GM11168 (cell line): Measurements from ENCODE around the gene LHFPL3.

Experiments used
- in situ Hi-C: fragments of 300-500 bp; cut with MboI; formaldehyde crosslinking; loops from one replicate; pipeline ENCODE4 v1.12.0; 2022; ENCODE audit warnings: low sequenced_read_pairs; ENCODE audit not compliant: unreplicated experiment

The LHFPL3 gene

DNA sequence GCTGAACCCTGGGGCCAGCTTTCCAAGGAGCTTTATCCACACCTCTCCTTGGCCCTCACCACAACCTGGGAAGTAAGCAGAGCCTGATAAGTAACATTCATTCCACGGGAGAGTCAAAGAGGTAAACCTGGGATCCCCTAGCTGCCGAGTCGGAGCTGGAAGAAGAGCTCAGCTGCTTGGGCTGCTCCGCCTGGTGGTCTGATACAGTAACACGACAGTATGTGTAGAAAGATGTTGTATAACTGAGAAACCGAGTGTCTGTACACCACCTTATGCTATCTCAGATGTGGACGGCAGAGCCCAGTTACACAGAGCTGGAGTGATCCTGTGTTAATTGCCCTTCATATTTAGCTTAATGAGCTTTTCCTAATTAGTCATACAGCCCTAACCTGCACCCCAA is 534.3 kb downstream of the LHFPL3 start:
- in situ Hi-C loops: loop anchor here (25.0 kb wide), 1 partner anchor 225 kb away; no protein-coding TSS in a partner anchor

GRCh38 chr7:104873401-104873800 is 545.0 kb downstream of the LHFPL3 start:
- in situ Hi-C loops: loop anchor here (25.0 kb wide), 1 partner anchor 236 kb away; no protein-coding TSS in a partner anchor

DNA sequence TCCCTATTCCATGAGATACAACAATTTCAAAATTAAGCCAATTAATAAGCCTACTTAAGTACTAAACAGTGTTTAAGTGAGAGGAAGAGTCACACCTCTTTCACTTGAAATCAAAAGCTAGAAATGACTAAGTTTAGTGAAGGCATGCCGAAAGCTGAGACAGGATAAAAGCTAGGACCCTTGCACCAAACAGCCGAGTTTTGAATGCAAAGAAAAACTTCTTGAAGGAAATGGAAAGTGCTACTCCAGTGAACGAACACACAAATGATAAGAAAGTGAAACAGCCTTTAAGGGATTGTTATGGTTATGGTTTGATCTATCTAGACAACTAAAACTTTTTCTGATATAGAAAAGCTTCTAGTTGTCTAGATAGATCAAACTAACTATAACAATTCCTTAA is 550.2 kb downstream of the LHFPL3 start:
- in situ Hi-C loops: no loop called here

GRCh38 chr7:104883248-104883717 is 554.9 kb downstream of the LHFPL3 start:
- in situ Hi-C loops: loop anchor here (5.0 kb wide), 1 partner anchor 34 kb away; no protein-coding TSS in a partner anchor

DNA sequence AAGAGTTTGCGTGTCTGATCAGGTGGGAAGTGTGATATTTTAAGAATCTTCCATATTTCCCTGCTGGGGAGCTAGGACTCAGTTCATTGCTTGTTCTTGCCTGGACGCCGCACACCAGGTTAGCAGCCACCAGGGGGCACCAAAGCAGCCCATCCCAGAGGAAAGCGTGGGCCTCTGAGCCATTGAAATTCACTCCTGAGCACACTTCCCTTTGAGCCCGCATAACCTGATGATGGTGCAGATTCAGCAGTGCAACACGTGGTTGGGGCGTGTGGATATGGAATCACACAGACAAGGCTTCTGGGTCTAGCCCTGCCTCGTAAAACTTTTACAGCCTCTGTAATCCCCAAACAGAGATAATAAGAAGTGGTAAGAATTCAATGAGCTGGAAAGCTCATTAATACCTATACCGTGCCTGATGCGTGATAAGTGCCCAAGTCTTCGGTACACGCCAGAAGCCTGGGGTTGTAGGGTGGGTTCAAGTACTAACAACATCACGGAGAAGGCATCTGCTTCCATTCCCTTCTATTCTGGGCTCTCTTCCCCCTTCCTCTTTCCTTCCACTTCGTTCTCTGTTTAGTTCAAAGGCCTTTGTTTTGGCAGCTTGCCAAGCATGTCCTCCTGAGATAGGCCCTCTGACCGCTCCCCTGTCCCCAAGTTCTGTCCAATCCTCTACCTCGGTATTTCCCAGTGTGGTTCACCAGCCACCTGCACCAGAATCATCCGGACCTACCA is 555.5 kb downstream of the LHFPL3 start:
- in situ Hi-C loops: loop anchor here (5.0 kb wide), 1 partner anchor 33 kb away; no protein-coding TSS in a partner anchor

- in situ Hi-C loops: no loop called here
These were observed 558.2 kb downstream of the LHFPL3 start for GRCh38 chr7:104886651-104887050.

- in situ Hi-C loops: no loop called here
These were observed 561.8 kb downstream of the LHFPL3 start for GRCh38 chr7:104890216-104890615.

- in situ Hi-C loops: no loop called here
These were observed 563.5 kb downstream of the LHFPL3 start for GRCh38 chr7:104891949-104892348.

- in situ Hi-C loops: no loop called here
These were observed 565.9 kb downstream of the LHFPL3 start for GRCh38 chr7:104894314-104894713.

- in situ Hi-C loops: no loop called here
These were observed 566.5 kb downstream of the LHFPL3 start for GRCh38 chr7:104894726-104895521.

GRCh38 chr7:104895522-104896236 is 567.3 kb downstream of the LHFPL3 start:
- in situ Hi-C loops: no loop called here

GRCh38 chr7:104898434-104898833 is 570.0 kb downstream of the LHFPL3 start:
- in situ Hi-C loops: no loop called here

DNA sequence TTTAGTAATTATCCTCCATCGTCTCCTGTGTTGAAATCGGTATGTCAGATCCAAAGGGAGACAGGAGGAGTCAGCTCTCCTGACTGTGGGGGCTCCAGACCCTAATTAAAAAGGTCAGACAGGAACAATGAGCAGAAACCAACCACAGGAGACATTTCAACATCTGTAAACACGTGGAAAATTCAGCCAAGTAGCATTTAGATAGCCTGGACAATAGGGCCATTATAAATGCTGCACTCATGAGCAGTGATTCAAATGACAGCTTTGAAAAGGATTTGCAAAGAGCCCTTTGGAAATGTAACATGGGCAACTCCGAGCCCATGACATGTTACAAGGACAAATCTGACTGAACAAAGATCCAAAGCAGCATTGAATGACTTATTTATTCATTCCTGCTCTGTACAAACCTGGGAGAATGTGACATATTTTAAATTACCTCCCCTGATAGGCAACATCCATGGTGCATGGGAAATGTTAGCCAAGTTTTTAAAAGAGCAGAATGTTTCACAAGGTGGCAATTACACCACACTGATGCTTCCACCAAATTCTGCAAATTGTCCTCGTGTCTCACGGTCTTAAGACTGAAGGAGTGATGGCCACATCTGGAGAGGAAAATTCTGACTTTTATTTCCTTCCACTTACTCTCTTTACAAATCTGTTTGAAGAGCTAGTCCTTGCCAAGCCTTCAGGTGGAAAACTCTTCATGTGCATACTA is 572.3 kb downstream of the LHFPL3 start:
- in situ Hi-C loops: no loop called here

GRCh38 chr7:104901240-104901619 is 572.8 kb downstream of the LHFPL3 start:
- in situ Hi-C loops: no loop called here

GRCh38 chr7:104902183-104902582 is 573.8 kb downstream of the LHFPL3 start:
- in situ Hi-C loops: no loop called here

DNA sequence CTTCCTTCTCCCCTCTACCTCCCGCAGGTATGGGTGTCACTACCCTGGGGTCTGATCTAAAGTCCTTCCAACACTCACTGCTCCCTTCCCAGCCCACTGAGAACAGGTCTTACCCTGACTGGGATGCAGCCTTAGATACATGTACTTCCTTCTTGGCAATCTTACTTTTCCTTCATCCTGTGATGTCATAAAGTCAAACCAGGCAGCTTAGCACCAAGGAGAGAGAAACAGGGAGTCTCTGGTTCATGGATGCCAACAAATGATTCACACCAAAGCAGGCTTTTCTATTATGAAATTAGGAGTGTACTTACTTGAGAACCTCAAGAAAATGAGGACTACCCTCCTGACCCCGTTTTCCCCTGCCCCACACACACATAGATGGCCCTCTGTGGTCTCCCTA is 574.6 kb downstream of the LHFPL3 start:
- in situ Hi-C loops: no loop called here

DNA sequence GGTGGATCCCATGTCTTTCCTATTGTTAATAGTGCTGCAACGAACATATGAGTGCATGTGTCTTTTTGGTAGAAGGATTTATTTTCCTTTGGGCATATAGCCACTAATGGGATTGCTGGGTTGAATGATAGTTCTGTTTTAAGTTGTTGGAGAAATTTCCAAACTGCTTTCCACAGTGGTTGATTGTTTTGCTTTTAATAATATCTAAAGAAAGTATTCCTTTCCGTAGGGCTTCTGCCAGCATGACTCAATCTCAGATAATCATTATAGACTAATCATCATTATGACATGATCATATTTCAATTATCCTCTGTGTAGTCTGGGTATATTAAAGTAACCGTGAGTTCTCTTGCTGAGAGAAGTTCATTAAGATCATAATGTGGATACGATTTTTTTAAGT is 575.4 kb downstream of the LHFPL3 start:
- in situ Hi-C loops: no loop called here

- in situ Hi-C loops: no loop called here
These were observed 577.6 kb downstream of the LHFPL3 start for GRCh38 chr7:104906032-104906431.

DNA sequence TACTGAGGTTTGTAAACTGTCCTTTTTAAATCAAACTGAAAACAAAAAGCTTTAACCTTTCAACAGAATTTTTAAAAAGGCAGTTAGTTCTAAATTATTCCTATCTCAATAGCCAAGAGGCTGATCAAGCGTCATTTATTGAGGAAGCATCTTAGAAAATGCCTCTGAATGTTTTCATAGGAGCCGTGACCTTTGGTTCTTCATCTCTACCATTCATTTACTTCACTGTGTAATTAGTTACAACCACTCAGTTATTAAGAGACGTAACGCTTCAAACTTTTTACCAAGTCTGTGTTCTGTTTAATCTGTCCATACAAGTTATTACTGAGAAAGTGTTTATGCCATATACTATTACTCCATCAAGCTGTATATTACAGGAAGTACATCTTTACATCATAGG is 578.2 kb downstream of the LHFPL3 start:
- in situ Hi-C loops: no loop called here

DNA sequence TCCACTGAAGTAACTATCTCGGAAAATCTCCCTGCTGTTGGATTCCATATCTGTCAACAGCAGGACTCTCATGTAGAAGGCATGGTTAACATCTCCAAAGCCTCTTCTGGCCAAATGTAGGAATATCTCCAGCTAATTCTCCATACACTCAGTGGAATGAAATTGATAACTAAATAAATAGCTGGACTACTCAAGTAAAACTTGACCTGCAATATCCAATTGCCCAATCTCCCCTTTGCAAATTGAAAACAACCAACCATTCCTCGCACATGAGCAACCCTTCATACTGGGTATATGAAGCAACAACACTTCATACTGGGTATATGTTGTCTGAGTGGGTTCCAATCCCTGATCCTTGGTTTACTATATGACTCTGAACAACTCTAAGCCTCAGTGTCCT is 580.2 kb downstream of the LHFPL3 start:
- in situ Hi-C loops: no loop called here
